HPDE6-E6E7 (cell line): ENCODE measurements around the gene ARL15.

Experiments
- DNase-seq: peaks from one replicate; pipeline ENCODE4 v3.0.0; 2011; ENCODE audit warnings: missing footprints; ENCODE audit errors: extremely low spot score

ARL15 gene

GRCh38 chr5:54249210-54250028, 61.0 kb downstream of the ARL15 start:
- no peak for DNase-seq

GRCh38 chr5:54247226-54247625, 63.1 kb downstream of the ARL15 start:
- no peak for DNase-seq

- peak; percentile 17 for DNase-seq
These were observed 66.8 kb downstream of the ARL15 start for GRCh38 chr5:54243483-54244080.

- no peak for DNase-seq
These were observed 68.1 kb downstream of the ARL15 start for GRCh38 chr5:54242297-54242696.

- peak; percentile 13 for DNase-seq
These were observed 76.0 kb downstream of the ARL15 start for GRCh38 chr5:54234304-54234933.

GRCh38 chr5:54230936-54231685, 79.3 kb downstream of the ARL15 start:
- no peak for DNase-seq

GRCh38 chr5:54229041-54229780, 81.2 kb downstream of the ARL15 start:
- DNase-seq = peak; percentile 37

- no peak for DNase-seq
These were observed 82.6 kb downstream of the ARL15 start for GRCh38 chr5:54227759-54228158.

- no peak for DNase-seq
These were observed 83.3 kb downstream of the ARL15 start for GRCh38 chr5:54227109-54227508.

- no peak for DNase-seq
These were observed 84.2 kb downstream of the ARL15 start for GRCh38 chr5:54226215-54226614.

- no peak for DNase-seq
These were observed 86.1 kb downstream of the ARL15 start for GRCh38 chr5:54224103-54224826.

- no peak for DNase-seq
These were observed 88.0 kb downstream of the ARL15 start for GRCh38 chr5:54222336-54222735.

GRCh38 chr5:54221135-54221534, 89.2 kb downstream of the ARL15 start:
- no peak for DNase-seq

- no peak for DNase-seq
These were observed 89.9 kb downstream of the ARL15 start for GRCh38 chr5:54220230-54221040.

GRCh38 chr5:54217826-54218503, 92.4 kb downstream of the ARL15 start:
- peak; percentile 42 for DNase-seq

- no peak for DNase-seq
These were observed 95.1 kb downstream of the ARL15 start for GRCh38 chr5:54215233-54215736.

GRCh38 chr5:54214722-54215121, 95.7 kb downstream of the ARL15 start:
- no peak for DNase-seq

- no peak for DNase-seq
These were observed 98.0 kb downstream of the ARL15 start for GRCh38 chr5:54212331-54212730.

GRCh38 chr5:54211912-54212311, 98.5 kb downstream of the ARL15 start:
- DNase-seq = no peak
